Cardiac fibroblast (primary cell): ENCODE measurements around the gene TIMP1.

ENCODE experiments used
- DNase-seq, 2 donors: peaks; one replicate each; pipeline versions ENCODE4 v3.0.0 to v3.0.0-alpha.2; 2010; ENCODE audit warnings: low read depth in 2 of 2
- H3K4me3 ChIP-seq, 2 donors: replicated peaks in 1 of 2; 1 replicate in 1 of 2; 2 replicates in 1 of 2; pipeline ENCODE4 v1.5.1; 2011; ENCODE audit warnings: low read depth in 2 of 2, low read length in 2 of 2, mild to moderate bottlenecking in 2 of 2, moderate library complexity in 1 of 2
- CTCF ChIP-seq: IDR thresholded peaks from one replicate; pipeline ENCODE4 v1.5.1; 2011; ENCODE audit warnings: low read depth, mild to moderate bottlenecking, low read length, inconsistent platforms

The TIMP1 gene

GRCh38 chrX:47620303-47620685 lies 38.1 kb downstream of the TIMP1 start:
- DNase-seq: no peak
- H3K4me3 ChIP-seq: no peak overlapping the region
- TF ChIP-seq CTCF: no peak

GRCh38 chrX:47621851-47622250 lies 39.6 kb downstream of the TIMP1 start:
- no peak overlapping the region for H3K4me3 ChIP-seq
- DNase-seq: no peak
- TF ChIP-seq CTCF: no peak

GRCh38 chrX:47623540-47624027 lies 41.3 kb downstream of the TIMP1 start:
- H3K4me3 ChIP-seq: peak overlapping the region; percentile 31 to 40
- peak; percentile 73 to 86 for DNase-seq
- TF ChIP-seq CTCF: no peak

GRCh38 chrX:47625365-47625764 lies 43.1 kb downstream of the TIMP1 start:
- TF ChIP-seq CTCF: no peak
- no peak overlapping the region for H3K4me3 ChIP-seq
- no peak for DNase-seq

- H3K4me3 ChIP-seq: no peak overlapping the region
- peak in 1 of 2 donors; percentile 16 for DNase-seq
- no peak for TF ChIP-seq CTCF
Observed at GRCh38 chrX:47628982-47629381, 46.7 kb downstream of the TIMP1 start.

GRCh38 chrX:47629419-47630200 lies 47.4 kb downstream of the TIMP1 start, which contains the start of gene CFP:
Gene CFP, minus strand, starts transcription at chrX:47629930. Its CDS starts 86 bp downstream, at chrX:47629844.
- no peak within 1 kb of the TSS for H3K4me3 ChIP-seq
- TF ChIP-seq CTCF: no peak
- DNase-seq: no peak

GRCh38 chrX:47631676-47632075 lies 49.4 kb downstream of the TIMP1 start:
- no peak overlapping the region for H3K4me3 ChIP-seq
- no peak for TF ChIP-seq CTCF
- no peak for DNase-seq
